NCI-H82 treated with DMSO at 0.1 percent for 48 hours (cell line): ENCODE measurements around the gene CBL.

Source experiments
- DNase-seq: peaks from one replicate; lab custom pipeline; 2025; ENCODE audit not compliant: unreplicated experiment; lab: John Stamatoyannopoulos, UW

Gene CBL

DNA sequence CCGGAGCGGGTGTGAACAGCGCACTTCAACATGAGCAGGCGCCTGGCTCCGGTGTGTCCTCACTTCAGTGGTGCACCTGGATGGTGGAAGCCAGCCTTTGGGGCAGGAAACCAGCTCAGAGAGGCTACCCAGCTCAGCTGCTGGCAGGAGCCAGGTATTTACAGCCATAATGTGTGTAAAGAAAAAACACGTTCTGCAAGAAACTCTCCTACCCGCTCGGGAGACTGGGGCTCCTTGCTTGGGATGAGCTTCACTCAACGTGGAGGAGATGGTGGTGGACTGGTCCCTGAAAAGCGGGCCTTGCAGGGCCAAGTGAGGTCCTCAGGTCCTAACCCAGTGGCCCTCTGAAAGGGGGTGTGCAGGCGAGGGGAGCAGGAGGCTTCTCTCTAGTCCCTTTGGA is 103.3 kb downstream of the CBL start:
- no peak for DNase-seq

DNA sequence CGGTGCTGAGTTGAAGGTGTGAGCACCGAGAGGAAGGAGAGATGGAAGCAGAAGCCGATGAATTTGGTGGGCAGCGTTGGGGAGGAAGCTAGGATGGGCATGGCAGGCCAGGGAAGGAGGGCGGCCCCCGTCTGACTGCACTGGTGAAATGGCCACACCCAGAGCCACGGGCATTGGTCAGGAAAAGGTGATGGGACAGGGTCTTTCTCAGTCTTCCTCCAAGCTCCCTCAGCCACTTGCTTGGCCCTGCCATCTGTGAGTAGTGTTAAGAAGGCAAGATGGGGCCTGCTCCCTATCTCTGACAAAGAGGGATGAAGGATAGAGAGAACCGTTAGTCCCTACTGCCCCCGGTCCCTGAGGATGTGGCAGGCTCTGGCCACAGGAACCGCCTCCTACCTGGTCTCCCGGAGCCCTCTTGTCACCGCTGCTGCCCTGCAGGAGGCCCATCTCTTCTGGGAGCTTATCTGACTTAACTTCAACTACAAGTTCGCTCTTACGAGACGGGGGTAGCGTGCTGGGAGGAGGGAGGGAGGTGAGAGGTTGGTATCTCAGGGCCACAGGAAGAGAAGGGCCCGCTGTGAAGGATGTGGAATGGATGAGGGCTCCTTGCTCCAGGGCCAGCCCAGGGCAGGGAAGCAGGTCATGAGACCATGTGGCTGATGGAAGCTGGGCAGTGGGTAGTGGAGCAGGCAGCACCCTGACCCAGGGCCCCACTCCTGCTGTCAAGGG is 104.0 kb downstream of the CBL start:
- no peak for DNase-seq

- DNase-seq: no peak
Observed at GRCh38 chr11:119310682-119311052, 104.5 kb downstream of the CBL start.

- DNase-seq: no peak
Observed at GRCh38 chr11:119314726-119315125, 108.6 kb downstream of the CBL start.

- no peak for DNase-seq
Observed at GRCh38 chr11:119315131-119316015, 109.2 kb downstream of the CBL start.

GRCh38 chr11:119316016-119316728 is 110.0 kb downstream of the CBL start:
- no peak for DNase-seq

- DNase-seq: no peak
Observed at GRCh38 chr11:119316729-119317591, 110.8 kb downstream of the CBL start, which contains the start of gene MCAM. TSS of gene MCAM (minus strand) at chr11:119317130. CDS start at chr11:119317101, 29 bp downstream.

GRCh38 chr11:119317592-119318239 is 111.6 kb downstream of the CBL start:
- no peak for DNase-seq

DNA sequence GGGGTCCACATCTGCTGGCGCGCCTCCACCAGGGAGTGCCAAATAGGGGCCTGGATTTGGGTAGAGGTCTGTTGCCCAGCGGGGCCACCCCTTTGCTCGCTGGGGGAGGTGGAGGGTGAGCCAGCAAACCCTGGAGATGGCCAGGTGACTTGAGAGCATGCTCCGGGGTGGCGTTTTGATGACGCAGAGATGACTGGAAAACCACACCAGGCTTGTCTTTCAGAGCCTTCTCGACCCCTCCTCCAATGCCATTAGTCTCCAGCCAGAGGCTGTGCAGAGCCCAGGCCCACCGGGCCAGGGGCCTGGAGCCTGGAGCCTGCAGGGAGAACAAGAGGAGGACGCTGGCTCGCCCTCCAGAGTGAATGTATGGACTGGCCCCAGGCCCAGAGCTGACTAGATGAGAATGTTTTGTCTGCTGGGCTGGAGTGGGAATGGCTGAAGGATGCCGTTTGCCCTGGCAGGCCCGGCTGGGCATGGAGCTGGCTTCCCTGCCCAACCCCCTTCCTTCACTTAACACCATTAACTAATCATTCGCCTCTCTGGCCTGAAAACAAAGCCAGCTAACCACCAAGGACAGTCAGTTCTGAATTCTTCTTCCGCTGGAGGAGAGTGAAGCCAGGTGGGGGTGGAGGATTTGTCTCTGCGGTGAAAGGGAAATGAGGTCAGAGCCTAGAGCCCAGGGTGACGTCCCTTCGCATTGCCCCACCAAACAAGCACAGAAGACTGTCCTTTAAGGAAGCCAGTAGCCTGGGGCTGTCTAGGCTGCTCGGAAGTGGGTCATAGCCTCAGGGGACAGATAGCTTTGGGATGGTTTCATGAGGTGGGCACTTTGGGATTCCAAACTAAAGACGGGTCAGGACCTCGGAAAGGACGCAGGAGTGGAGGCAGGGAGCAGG is 112.3 kb downstream of the CBL start:
- no peak for DNase-seq

DNA sequence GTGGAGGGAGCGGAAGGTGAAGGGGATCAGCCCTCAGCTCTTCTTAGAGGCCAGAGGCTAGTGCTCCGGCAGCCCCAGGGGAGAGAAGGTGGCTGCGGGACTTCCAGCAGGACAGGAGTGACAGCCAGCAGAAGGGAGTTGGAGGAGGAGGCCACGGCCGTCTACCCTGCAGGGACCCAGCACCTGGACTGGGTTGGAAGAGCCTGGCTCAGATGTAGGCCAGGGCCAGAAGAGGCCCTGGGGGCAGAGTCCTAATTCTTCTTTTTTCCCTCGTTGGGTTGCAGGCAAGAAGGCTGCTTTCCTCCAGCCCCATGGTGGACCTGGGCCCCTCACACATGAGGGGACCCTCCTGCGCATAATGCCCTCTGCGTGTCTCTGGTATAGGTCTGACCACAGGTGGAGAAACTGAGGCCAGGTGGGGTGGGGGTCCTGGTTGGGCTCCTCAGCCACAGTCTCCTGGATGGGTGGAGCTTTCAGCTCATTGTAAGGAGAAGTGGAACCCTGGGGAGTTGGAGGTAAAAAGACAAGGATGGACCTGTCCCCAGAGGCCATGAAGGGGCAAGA is 113.1 kb downstream of the CBL start:
- DNase-seq: no peak

GRCh38 chr11:119319700-119320239 is 113.6 kb downstream of the CBL start:
- no peak for DNase-seq

DNA sequence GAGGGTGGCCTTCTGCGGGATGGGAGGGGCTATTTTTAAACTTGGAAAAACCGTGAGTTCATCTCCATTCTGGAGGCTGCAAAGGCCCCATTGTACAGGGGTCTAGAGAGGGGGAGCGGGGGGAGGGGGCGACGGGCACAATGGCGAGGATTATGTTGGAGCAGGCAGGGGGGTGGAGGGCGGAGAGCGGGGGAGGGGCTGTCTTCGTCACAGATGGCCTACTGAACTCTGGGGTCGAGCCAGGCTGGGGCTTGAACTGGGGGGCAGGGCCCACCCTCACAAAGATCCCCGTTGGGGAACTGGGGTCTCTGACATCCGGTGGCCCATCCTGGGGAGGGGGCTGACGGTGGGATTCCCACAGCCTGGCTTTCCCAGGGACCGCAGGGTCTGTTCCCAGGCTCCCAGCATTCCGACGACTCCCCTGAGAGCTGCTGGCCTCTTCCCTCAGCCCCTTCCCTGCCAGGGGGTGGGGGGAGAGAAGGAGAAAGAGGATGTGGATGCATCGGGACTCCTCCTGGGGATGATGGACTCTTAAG is 114.2 kb downstream of the CBL start:
- DNase-seq: peak; percentile 53

- no peak for DNase-seq
Observed at GRCh38 chr11:119320776-119321524, 114.8 kb downstream of the CBL start.

- no peak for DNase-seq
Observed at GRCh38 chr11:119322360-119322739, 116.2 kb downstream of the CBL start.

GRCh38 chr11:119322921-119323531 is 116.9 kb downstream of the CBL start:
- no peak for DNase-seq

DNA sequence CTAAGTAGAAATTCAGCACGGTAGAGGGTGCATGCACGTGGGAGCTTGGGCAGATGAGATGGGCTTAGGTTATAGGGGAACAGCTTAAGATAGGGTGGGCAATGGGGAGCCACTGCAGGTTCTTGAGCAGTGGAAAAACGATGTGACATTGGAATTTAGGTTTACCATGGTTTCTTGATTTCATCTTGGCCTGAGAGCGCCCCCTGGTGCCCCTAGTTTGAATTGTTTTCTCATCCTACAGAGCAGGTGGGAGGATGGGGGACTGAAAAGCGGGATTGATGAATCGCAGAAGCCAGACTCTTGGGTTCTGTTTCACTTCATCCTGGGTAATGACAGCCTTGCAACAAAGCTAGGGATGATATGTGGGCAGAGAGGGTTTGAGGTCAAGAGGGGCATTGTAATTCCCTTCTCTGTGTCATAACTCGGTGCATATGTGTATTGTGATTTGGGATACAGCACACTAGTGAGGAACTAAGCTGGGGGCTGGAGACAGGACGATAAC is 117.4 kb downstream of the CBL start:
- DNase-seq: peak; percentile 35

GRCh38 chr11:119324189-119324588 is 118.0 kb downstream of the CBL start:
- peak; percentile 58 for DNase-seq
